Measurements from ENCODE around the gene EHD2.
"Not testable (repeated sequence)": the region's sequence is repeated elsewhere in the genome, so short reads cannot be mapped to it uniquely, and the experiment has no call there.

The EHD2 gene, protein sequence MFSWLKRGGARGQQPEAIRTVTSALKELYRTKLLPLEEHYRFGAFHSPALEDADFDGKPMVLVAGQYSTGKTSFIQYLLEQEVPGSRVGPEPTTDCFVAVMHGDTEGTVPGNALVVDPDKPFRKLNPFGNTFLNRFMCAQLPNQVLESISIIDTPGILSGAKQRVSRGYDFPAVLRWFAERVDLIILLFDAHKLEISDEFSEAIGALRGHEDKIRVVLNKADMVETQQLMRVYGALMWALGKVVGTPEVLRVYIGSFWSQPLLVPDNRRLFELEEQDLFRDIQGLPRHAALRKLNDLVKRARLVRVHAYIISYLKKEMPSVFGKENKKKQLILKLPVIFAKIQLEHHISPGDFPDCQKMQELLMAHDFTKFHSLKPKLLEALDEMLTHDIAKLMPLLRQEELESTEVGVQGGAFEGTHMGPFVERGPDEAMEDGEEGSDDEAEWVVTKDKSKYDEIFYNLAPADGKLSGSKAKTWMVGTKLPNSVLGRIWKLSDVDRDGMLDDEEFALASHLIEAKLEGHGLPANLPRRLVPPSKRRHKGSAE

GRCh38 chr19:47713046-47714021, at the start of gene EHD2:
Gene EHD2, plus strand, starts transcription at chr19:47713422. Its CDS starts 3,191 bp downstream, at chr19:47716613.
- peak; percentile 20 for DNase-seq

- no peak for DNase-seq
Measured at GRCh38 chr19:47663435-47663910, 49.7 kb upstream of the EHD2 start.

DNA sequence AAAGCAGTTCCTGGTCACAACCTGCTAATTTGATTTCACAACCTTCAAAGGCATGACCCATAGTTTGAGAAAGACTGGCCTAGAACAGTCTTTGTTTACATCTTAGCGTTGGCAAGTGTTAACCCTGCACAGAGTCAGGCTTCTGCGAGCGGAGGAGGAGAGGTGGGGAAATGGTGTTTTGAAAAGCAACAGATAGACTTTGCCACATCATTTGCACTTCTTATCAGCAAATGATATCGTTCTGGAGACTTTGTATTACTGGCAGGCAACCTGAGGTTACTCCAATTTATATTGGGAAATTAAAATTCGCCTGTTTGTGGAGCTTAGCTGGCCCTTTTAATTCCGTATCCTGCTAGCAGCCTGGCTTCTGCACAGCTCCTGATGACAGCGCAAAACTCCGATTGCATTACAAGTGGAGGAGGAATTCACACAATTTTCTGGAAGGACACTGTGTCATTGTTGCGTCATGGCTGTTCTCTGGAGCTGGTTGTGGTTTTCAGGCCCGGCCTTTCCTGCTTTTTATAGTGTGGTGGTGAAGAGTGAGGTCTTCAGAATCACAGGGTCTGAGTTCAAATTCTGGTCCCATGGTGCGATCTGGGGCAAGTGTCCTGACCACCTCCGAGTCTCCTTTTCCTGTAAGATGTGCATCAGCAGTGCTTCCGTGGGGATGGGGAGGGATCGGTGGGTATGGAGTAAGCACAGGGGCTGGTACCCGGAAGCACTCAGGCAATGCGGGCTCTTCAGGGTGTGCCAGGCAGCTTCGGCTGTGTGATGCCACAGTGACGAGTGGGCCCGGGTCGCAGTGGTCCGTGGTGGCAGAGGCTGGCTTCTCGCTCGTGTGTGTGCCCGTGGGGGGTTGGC, 49.1 kb upstream of the EHD2 start:
- no peak for DNase-seq

- DNase-seq = not testable (repeated sequence)
Measured at GRCh38 chr19:47668556-47668955, 44.7 kb upstream of the EHD2 start.

- no peak for DNase-seq
Measured at GRCh38 chr19:47670736-47671135, 42.5 kb upstream of the EHD2 start.

- DNase-seq = no peak
Measured at GRCh38 chr19:47671499-47671898, 41.7 kb upstream of the EHD2 start.

DNA sequence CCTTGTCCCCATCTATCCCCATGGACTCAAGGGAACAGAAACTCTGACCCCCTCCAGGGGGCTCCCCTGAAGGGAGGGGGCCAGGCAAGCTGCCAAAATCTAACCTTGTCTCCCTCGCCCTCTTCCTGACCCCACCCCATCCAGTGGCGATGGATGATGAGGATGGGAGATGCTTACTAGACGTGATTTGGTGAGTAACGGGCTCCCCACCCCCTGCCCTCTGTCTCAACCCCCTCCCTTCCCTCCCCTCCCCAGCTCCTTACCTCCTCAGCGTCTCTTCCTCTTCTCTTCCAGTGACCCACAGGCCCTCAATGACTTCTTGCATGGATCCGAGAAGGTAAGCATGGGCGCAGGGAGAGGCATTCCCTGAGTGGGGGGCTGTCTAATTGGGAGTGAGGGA, 39.8 kb upstream of the EHD2 start:
- DNase-seq = no peak

GRCh38 chr19:47674548-47674947, 38.7 kb upstream of the EHD2 start:
- DNase-seq = no peak

- no peak for DNase-seq
Measured at GRCh38 chr19:47675271-47675670, 38.0 kb upstream of the EHD2 start.

DNA sequence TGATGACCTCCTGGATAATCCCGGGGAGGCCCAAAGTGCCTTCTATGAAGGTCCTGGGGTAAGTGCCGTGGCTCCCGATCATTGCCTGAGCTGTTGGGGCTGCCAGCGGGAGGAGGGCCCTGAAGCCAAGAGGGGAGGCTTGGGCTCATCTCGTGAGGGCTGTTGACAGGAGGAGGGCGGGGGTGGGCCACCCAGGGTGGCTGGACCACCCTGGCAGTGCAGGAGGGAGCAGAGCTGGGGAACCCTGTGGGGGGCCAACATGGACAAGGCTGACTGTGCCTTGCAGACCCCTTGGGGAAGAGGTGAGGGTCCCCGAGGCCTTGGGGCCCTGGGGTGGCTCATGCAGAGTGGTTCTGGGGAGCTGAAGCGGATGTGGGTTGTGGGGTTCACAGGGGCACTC, 37.4 kb upstream of the EHD2 start:
- no peak for DNase-seq

- no peak for DNase-seq
Measured at GRCh38 chr19:47676811-47677210, 36.4 kb upstream of the EHD2 start.

GRCh38 chr19:47679251-47679900, 33.8 kb upstream of the EHD2 start:
- DNase-seq = no peak

- no peak for DNase-seq
Measured at GRCh38 chr19:47679922-47680857, 33.0 kb upstream of the EHD2 start.

- no peak for DNase-seq
Measured at GRCh38 chr19:47680858-47681332, 32.3 kb upstream of the EHD2 start.

- DNase-seq = no peak
Measured at GRCh38 chr19:47681388-47681787, 31.8 kb upstream of the EHD2 start.

- no peak for DNase-seq
Measured at GRCh38 chr19:47681936-47682335, 31.3 kb upstream of the EHD2 start.

GRCh38 chr19:47682939-47683338, 30.3 kb upstream of the EHD2 start:
- DNase-seq = no peak

GRCh38 chr19:47686679-47687450, 26.4 kb upstream of the EHD2 start:
- DNase-seq = no peak

GRCh38 chr19:47687906-47688305, 25.3 kb upstream of the EHD2 start:
- no peak for DNase-seq

DNA sequence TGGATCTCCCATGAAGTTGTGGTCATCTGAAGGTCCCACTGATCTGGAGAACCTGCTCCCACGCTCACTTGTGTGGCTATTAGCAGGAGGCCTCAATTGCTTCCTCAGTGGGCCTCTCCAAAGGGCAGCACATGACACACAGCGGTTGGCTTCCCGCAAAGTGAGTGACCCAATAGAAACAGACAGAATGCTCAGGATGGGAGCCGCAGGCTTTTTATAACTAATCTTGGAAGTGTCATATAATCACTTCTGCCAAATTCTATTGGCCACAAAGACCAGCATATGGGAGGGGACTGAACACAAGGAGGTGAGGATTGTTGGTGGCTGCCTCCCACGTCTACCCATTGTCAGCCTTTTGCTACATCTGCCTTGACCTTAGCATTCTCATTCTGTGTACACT, 22.1 kb upstream of the EHD2 start:
- DNase-seq = no peak

Data from CD4-positive, alpha-beta T cell treated with Interleukin-17A for 1 hour (primary cell).